HepG2 (cell line): ENCODE data around the gene KCNMA1. TPM values are rescaled to one million over a fixed set of nuclear protein-coding genes. Genes with fewer than 3 reads are reported as not detected.

Experiments used
- ATAC-seq: fragments of 200-7000 bp; cut with Tn5 transposase; 3 replicates; pipeline ENCODE4 v1.9.1; 2020; ENCODE audit warnings: mild to moderate bottlenecking, moderate library complexity
- BruUV-seq: library from RNA; stranded (reverse); fragments of 400-500 nt; replicated peaks from 2 replicates; lab custom pipeline; 2021; lab: Mats Ljungman, UMichigan
- CTCF ChIA-PET: fragments of 300-600 bp; formaldehyde crosslinking; extraction: SDS; loops from one replicate; lab custom pipeline; 2021; ENCODE audit warnings: low total read pairs, inconsistent platforms, low intra/inter-chr PET ratio; lab: Yijun Ruan, JAX
- POLR2A ChIA-PET: fragments of 350-600 bp; sonication (Branson Sonifier 250); formaldehyde crosslinking; loops from one replicate; lab custom pipeline; 2020; ENCODE audit warnings: antibody characterized with exemption, inconsistent platforms; lab: Yijun Ruan, JAX
- DNase-seq: peaks from one replicate; pipeline ENCODE4 v3.0.0-alpha.2; 2015; ENCODE audit warnings: low spot score
- FAIRE-seq: peaks from 3 replicates; lab custom pipeline; 2011; peaks lifted over from hg19 to GRCh38; lab: Jason Lieb, UNC
- H2AFZ ChIP-seq: one replicate; pipeline ENCODE4 v1.6.1; 2011; ENCODE audit warnings: low read length, inconsistent platforms
- H3K27ac ChIP-seq: fragments of 300-600 bp; 3 replicates; pipeline ENCODE4 v1.8.0; 2011; ENCODE audit warnings: mixed run types, mild to moderate bottlenecking, mixed read lengths, low read length, inconsistent platforms; ENCODE audit not compliant: insufficient read depth; ENCODE audit errors: extremely low read length
- H3K27me3 ChIP-seq, 2 experiments: fragments of 200-600 bp in 1 of 2; 2 replicates in 1 of 2; 3 replicates in 1 of 2; pipeline versions ENCODE4 v1.6.0 to v1.8.0; 2011; ENCODE audit warnings: low read length in 2 of 2, mild to moderate bottlenecking in 2 of 2, moderate library complexity in 2 of 2, inconsistent platforms in 1 of 2; ENCODE audit not compliant: insufficient read depth in 2 of 2, control insufficient read depth in 1 of 2
- H3K36me3 ChIP-seq, 2 experiments: fragments of 200-600 bp in 1 of 2; replicated peaks in 1 of 2; 2 replicates in 1 of 2; 3 replicates in 1 of 2; pipeline versions ENCODE4 v1.5.1 to v1.8.0; 2011; ENCODE audit warnings: low read length in 2 of 2, inconsistent platforms in 1 of 2; ENCODE audit not compliant: insufficient read depth in 2 of 2, control insufficient read depth in 1 of 2
- H3K4me1 ChIP-seq: 2 replicates; pipeline ENCODE4 v1.5.1; 2012; ENCODE audit warnings: low read length, inconsistent platforms; ENCODE audit not compliant: insufficient read depth
- H3K4me2 ChIP-seq: 2 replicates; pipeline ENCODE4 v1.6.0; 2011; ENCODE audit warnings: low read depth, low read length, inconsistent platforms
- H3K4me3 ChIP-seq, 3 experiments: fragments of 200-600 bp in 1 of 3; sonication (generic), shearing (Covaris generic) in 1 of 3; replicated peaks in 1 of 3; 2 replicates each; pipeline ENCODE4 v1.5.1; 2011 to 2016; ENCODE audit warnings: low read length in 3 of 3, inconsistent platforms in 2 of 3, low read depth in 2 of 3, mild to moderate bottlenecking in 2 of 3, control low read depth in 1 of 3, mixed read lengths in 1 of 3; ENCODE audit not compliant: insufficient read depth in 1 of 3
- H3K79me2 ChIP-seq: one replicate; pipeline ENCODE4 v1.6.1; 2011; ENCODE audit warnings: low read length, inconsistent platforms; ENCODE audit not compliant: insufficient read depth
- H3K9ac ChIP-seq: 2 replicates; pipeline ENCODE4 v1.6.0; 2011; ENCODE audit warnings: mild to moderate bottlenecking, low read depth, low read length, inconsistent platforms; ENCODE audit not compliant: insufficient read depth
- H3K9me3 ChIP-seq: 2 replicates; pipeline ENCODE4 v1.5.1; 2012; ENCODE audit warnings: mild to moderate bottlenecking, low read length
- H4K20me1 ChIP-seq: 2 replicates; pipeline ENCODE4 v1.6.0; 2011; ENCODE audit warnings: inconsistent platforms, mild to moderate bottlenecking, low read length, moderate library complexity; ENCODE audit not compliant: insufficient read depth
- HBP1 ChIP-seq: IDR thresholded peaks from 2 replicates; pipeline ENCODE4 v1.6.1; 2016; ENCODE audit warnings: low read depth, control low read depth
- HDAC6 ChIP-seq: fragments of 200-600 bp; sonication (generic); IDR thresholded peaks from 2 replicates; pipeline ENCODE4 v1.7.0; 2017; ENCODE audit warnings: mild to moderate bottlenecking, antibody characterized with exemption, low read length, low read depth
- NFKB2 ChIP-seq: sonication (generic); formaldehyde crosslinking; IDR thresholded peaks from 2 replicates; pipeline ENCODE4 v1.4.0; 2020; ENCODE audit warnings: missing genetic modification reagents, borderline replicate concordance
- RFXANK ChIP-seq: IDR thresholded peaks from 2 replicates; pipeline ENCODE4 v1.6.1; 2016
- SP4 ChIP-seq: sonication (generic); formaldehyde crosslinking; IDR thresholded peaks from 2 replicates; pipeline ENCODE4 v1.8.1; 2023; ENCODE audit warnings: mild to moderate bottlenecking, missing genetic modification reagents
- ZNF160 ChIP-seq: sonication (generic); formaldehyde crosslinking; IDR thresholded peaks from 2 replicates; pipeline ENCODE4 v1.8.0; 2022; ENCODE audit warnings: mild to moderate bottlenecking, inconsistent platforms, missing genetic modification reagents
- ZNF234 ChIP-seq: sonication (generic); formaldehyde crosslinking; conservative IDR thresholded peaks from 2 replicates; pipeline ENCODE4 v1.5.1; 2020; ENCODE audit warnings: mild to moderate bottlenecking, missing genetic modification reagents
- ZNF496 ChIP-seq: sonication (generic); formaldehyde crosslinking; IDR thresholded peaks from 2 replicates; pipeline ENCODE4 v1.8.1; 2023; ENCODE audit warnings: mild to moderate bottlenecking, moderate library complexity, missing genetic modification reagents; ENCODE audit not compliant: insufficient replicate concordance
- WGBS: methylation state at CpG from one replicate; pipeline ENCODE4 v1.1.6; 2017; ENCODE audit warnings: low lambda C conversion rate; 5-methylcytosine and 5-hydroxymethylcytosine counted together
- in situ Hi-C: cut with HindIII; loops from 2 replicates; pipeline ENCODE4 v1.10.0; 2017; ENCODE audit warnings: low pct_unique_long_range_greater_than_20kb; ENCODE audit not compliant: extremely low pct_ligation_motif_present
- intact Hi-C: fragments of 100-400 bp; cut with micrococcal nuclease; formaldehyde crosslinking; loops from one replicate; pipeline ENCODE4 v1.10.0; 2022; ENCODE audit not compliant: unreplicated experiment
- polyA plus RNA-seq, 8 experiments: library from polyadenylated mRNA; depleted of rRNA in 3 of 8; stranded (reverse) in 7 of 8; unstranded in 1 of 8; fragments of >200 nt; fragmentation: Illumina TruSeq in 4 of 8; extraction: Trizol in 4 of 8; gene quantifications; 2 replicates each; pipeline versions ENCODE4 v1.2.1 to v1.2.3, GENCODE V29; 2011 to 2016; ENCODE audit warnings: low read depth in 4 of 8, missing spikeins in 1 of 8, mixed read lengths in 1 of 8; ENCODE audit not compliant: insufficient read depth in 1 of 8
- total RNA-seq, 5 experiments: library from RNA; depleted of rRNA; stranded (reverse); fragments of >200 nt; fragmentation: Illumina TruSeq; extraction: Trizol; gene quantifications; 2 replicates each; pipeline ENCODE4 v1.2.3, GENCODE V29; 2016; ENCODE audit warnings: low read depth in 1 of 5

KCNMA1 gene
- total and polyA plus RNA-seq, 2 of the 13 experiments (the other 11 are each of a cell fraction or from before 2014, with no cell fraction given), result 0.02 TPM; not detected in 1

- Histone ChIP-seq H3K4me1 (no peaks in the 10 kb centered on the region), H3K27me3 (no peaks in the 10 kb centered on the region; a peak in 1 of 5 replicates), H2AFZ (no peak overlapping the region), H4K20me1 (no peaks in the 10 kb centered on the region), H3K79me2 (no peaks in the 10 kb centered on the region), H3K36me3 (no peaks in the 10 kb centered on the region), H3K4me3 (no peak overlapping the region), H3K9ac (no peak overlapping the region), H3K4me2 (no peak overlapping the region), H3K9me3 (no peaks in the 10 kb centered on the region), H3K27ac (no peak overlapping the region)
- FAIRE-seq (no peak), DNase-seq (no peak), ATAC-seq (no peak)
- ChIA-PET CTCF (no interaction called here), POLR2A (no interaction called here)
- no TSS peak for BruUV-seq
- WGBS, result 0% methylated on average over 1 of the region's 1 CpG
- in situ Hi-C loops (loop anchor here (5.0 kb wide), 1 partner anchor 389 kb away; no protein-coding TSS in a partner anchor), intact Hi-C loops (no loop called here)
- TF ChIP-seq NFKB2 (no peak), ZNF496 (CRISPR knock-in tag) (no peak), ZNF160 (CRISPR knock-in tag) (no peak), SP4 (CRISPR knock-in tag) (no peak), HBP1 (no peak), ZNF234 (CRISPR knock-in tag) (no peak), RFXANK (CRISPR knock-in tag) (no peak), HDAC6 (no peak)
These were observed 384.5 kb downstream of the KCNMA1 start for GRCh38 chr10:77253147-77253545.
